K562 (cell line): ENCODE data around the gene TRANK1. TPM values are rescaled to one million over a fixed set of nuclear protein-coding genes. Genes with fewer than 3 reads are reported as not detected.

ENCODE experiments used
- ATAC-seq: fragments of 200-7000 bp; cut with Tn5 transposase; 3 replicates; pipeline ENCODE4 v1.9.1; 2020; ENCODE audit warnings: moderate library complexity
- BruUV-seq: library from RNA; stranded (reverse); fragments of 400-500 nt; replicated peaks from 2 replicates; lab custom pipeline; 2021; lab: Mats Ljungman, UMichigan
- CTCF ChIA-PET: fragments of 300-600 bp; formaldehyde crosslinking; extraction: SDS; loops from one replicate; lab custom pipeline; 2021; ENCODE audit warnings: low intra/inter-chr PET ratio; lab: Yijun Ruan, JAX
- POLR2A ChIA-PET: fragments of 300-600, 350-650 bp; sonication (Branson Sonifier 250); formaldehyde crosslinking; extraction: SDS; loops from one replicate; lab custom pipeline; 2021; ENCODE audit warnings: antibody characterized with exemption, inconsistent platforms; lab: Yijun Ruan, JAX
- DNase-seq, 4 experiments: peaks; one replicate each; pipeline versions ENCODE4 v3.0.0 to v3.0.0-alpha.2; 2011 to 2018; ENCODE audit warnings: low spot score in 3 of 4, mixed read lengths in 3 of 4; ENCODE audit errors: extremely low read depth in 1 of 4
- FAIRE-seq: peaks from 2 replicates; lab custom pipeline; 2011; peaks lifted over from hg19 to GRCh38; lab: Jason Lieb, UNC
- H2AFZ ChIP-seq: 2 replicates; pipeline ENCODE4 v1.6.0; 2011; ENCODE audit warnings: low read depth, low read length, control low read depth, inconsistent platforms
- H3K27ac ChIP-seq: fragments of 200-600 bp; 3 replicates; pipeline ENCODE4 v1.8.0; 2011; ENCODE audit warnings: low read depth, mild to moderate bottlenecking, control low read depth, inconsistent platforms, low read length, moderate library complexity, mixed read lengths; ENCODE audit errors: extremely low read depth
- H3K27me3 ChIP-seq, 2 experiments: fragments of 300-600 bp in 1 of 2; 2 replicates in 1 of 2; 3 replicates in 1 of 2; pipeline versions ENCODE4 v1.6.0 to v1.8.0; 2011; ENCODE audit warnings: inconsistent platforms in 2 of 2, low read length in 2 of 2, mild to moderate bottlenecking in 1 of 2, mixed read lengths in 1 of 2, moderate library complexity in 1 of 2; ENCODE audit not compliant: control insufficient read depth in 2 of 2, insufficient read depth in 2 of 2
- H3K36me3 ChIP-seq: fragments of 300-600 bp; 3 replicates; pipeline ENCODE4 v1.8.0; 2011; ENCODE audit warnings: mild to moderate bottlenecking, low read length, inconsistent platforms; ENCODE audit not compliant: control insufficient read depth, insufficient read depth
- H3K4me1 ChIP-seq, 2 experiments: fragments of 200-600 bp in 1 of 2; replicated peaks in 1 of 2; 2 replicates in 1 of 2; 3 replicates in 1 of 2; pipeline versions ENCODE4 v1.5.1 to v1.8.0; 2011; ENCODE audit warnings: inconsistent platforms in 2 of 2, low read length in 2 of 2, mild to moderate bottlenecking in 1 of 2, mixed read lengths in 1 of 2, moderate library complexity in 1 of 2; ENCODE audit not compliant: control insufficient read depth in 2 of 2, insufficient read depth in 2 of 2
- H3K4me2 ChIP-seq: 2 replicates; pipeline ENCODE4 v1.6.1; 2011; ENCODE audit warnings: low read length, control low read depth, inconsistent platforms, mixed read lengths; ENCODE audit not compliant: insufficient read depth
- H3K4me3 ChIP-seq: fragments of 200-600 bp; sonication (generic), shearing (Covaris generic); 2 replicates; pipeline ENCODE4 v1.5.1; 2016; ENCODE audit warnings: control low read depth, inconsistent platforms
- H3K79me2 ChIP-seq: fragments of 200-600 bp; 3 replicates; pipeline ENCODE4 v1.8.0; 2011; ENCODE audit warnings: low read length, inconsistent platforms; ENCODE audit not compliant: control insufficient read depth, insufficient read depth
- H3K9ac ChIP-seq, 2 experiments: 2 replicates each; pipeline versions ENCODE4 v1.6.0 to v1.6.1; 2011; ENCODE audit warnings: low read depth in 2 of 2, low read length in 2 of 2, control low read depth in 1 of 2, inconsistent platforms in 1 of 2, mild to moderate bottlenecking in 1 of 2, mixed read lengths in 1 of 2; ENCODE audit not compliant: insufficient read depth in 1 of 2
- H3K9me1 ChIP-seq: one replicate; pipeline ENCODE4 v1.6.0; 2011; ENCODE audit warnings: inconsistent platforms, mild to moderate bottlenecking, low read length, moderate library complexity; ENCODE audit not compliant: control insufficient read depth, insufficient read depth
- H3K9me3 ChIP-seq: replicated peaks from 2 replicates; pipeline ENCODE4 v1.5.1; 2011; ENCODE audit warnings: low read depth, low read length, inconsistent platforms; ENCODE audit not compliant: control insufficient read depth, insufficient read depth
- H4K20me1 ChIP-seq: replicated peaks from 2 replicates; pipeline ENCODE4 v1.6.1; 2011; ENCODE audit warnings: low read length, inconsistent platforms, mixed read lengths; ENCODE audit not compliant: control insufficient read depth, insufficient read depth
- CC2D1A ChIP-seq: fragments of 450-650 bp; IDR thresholded peaks from 2 replicates; pipeline ENCODE4 v1.6.1; 2017; ENCODE audit warnings: mild to moderate bottlenecking
- CEBPB ChIP-seq: fragments of 450-650 bp; IDR thresholded peaks from 2 replicates; pipeline ENCODE4 v1.6.1; 2016; ENCODE audit warnings: missing genetic modification characterization, missing compliant biosample characterization
- FOXJ3 ChIP-seq: sonication (generic); formaldehyde crosslinking; IDR thresholded peaks from 2 replicates; pipeline ENCODE4 v1.4.0; 2020; ENCODE audit warnings: mild to moderate bottlenecking, missing genetic modification reagents
- GABPA ChIP-seq: fragments of 200-800 bp; sonication (Bioruptor generic); conservative IDR thresholded peaks from 2 replicates; pipeline ENCODE4 v1.6.1; 2016; ENCODE audit warnings: low read depth, missing genetic modification characterization, missing compliant biosample characterization
- HCFC1 ChIP-seq: IDR thresholded peaks from 2 replicates; pipeline ENCODE4 v1.6.1; 2012; ENCODE audit warnings: low read depth, low read length, improper control_type of control experiment
- MTF1 ChIP-seq: fragments of 250-450 bp; sonication (Bioruptor Pico); IDR thresholded peaks from 2 replicates; pipeline ENCODE4 v1.9.0; 2021; ENCODE audit warnings: moderate library complexity, mild to moderate bottlenecking, inconsistent platforms, borderline replicate concordance
- SAFB2 ChIP-seq: fragments of 200-400 bp; formaldehyde crosslinking; IDR thresholded peaks from 2 replicates; pipeline ENCODE4 v1.6.1; 2018; ENCODE audit warnings: borderline replicate concordance, low read length, low read depth, moderate library complexity; ENCODE audit not compliant: severe bottlenecking
- SOX6 ChIP-seq: fragments of 450-650 bp; IDR thresholded peaks from 2 replicates; pipeline ENCODE4 v1.6.1; 2014; ENCODE audit warnings: mild to moderate bottlenecking
- ZNF175 ChIP-seq: fragments of 200-800 bp; sonication (Bioruptor generic); IDR thresholded peaks from 2 replicates; pipeline ENCODE4 v1.6.1; 2016; ENCODE audit warnings: low read depth, mild to moderate bottlenecking, missing genetic modification characterization, missing compliant biosample characterization
- ZNF445 ChIP-seq: fragments of 250-450 bp; sonication (Bioruptor Pico); IDR thresholded peaks from 2 replicates; pipeline ENCODE4 v1.4.0; 2020; ENCODE audit warnings: low read depth, mild to moderate bottlenecking, moderate library complexity
- ZNF644 ChIP-seq: fragments of 200-800 bp; sonication (Bioruptor generic); IDR thresholded peaks from 2 replicates; pipeline ENCODE4 v1.6.1; 2016; ENCODE audit warnings: low read depth, missing genetic modification characterization, missing compliant biosample characterization
- WGBS: fragments of 100-300 bp; shearing (Covaris generic); methylation state at CpG from one replicate; pipeline ENCODE4 v1.1.6; 2016; ENCODE audit warnings: low coverage, mixed read lengths; ENCODE audit not compliant: insufficient coverage; ENCODE audit errors: missing lambda C conversion rate; 5-methylcytosine and 5-hydroxymethylcytosine counted together
- in situ Hi-C: fragments of 300-500 bp; cut with MboI; formaldehyde crosslinking; loops from 4 replicates; pipeline ENCODE4 v1.15.0; 2018; ENCODE audit warnings: inconsistent platforms, mixed read lengths
- intact Hi-C: fragments of 100-400 bp; cut with micrococcal nuclease; formaldehyde crosslinking; loops from 2 replicates; pipeline ENCODE4 v1.14.2; 2022
- polyA plus RNA-seq, 8 experiments: library from polyadenylated mRNA; depleted of rRNA in 4 of 8; stranded (reverse) in 5 of 8; unstranded in 3 of 8; fragments of >200 nt; fragmentation: Nextera tagmentation in 2 of 8; fragmentation: Illumina TruSeq in 1 of 8; extraction: Ambion mirVana in 2 of 8; extraction: Trizol in 1 of 8; gene quantifications; 2 replicates each; pipeline versions ENCODE4 v1.2.1 to v1.2.3, GENCODE V29; 2011 to 2014; ENCODE audit warnings: inconsistent platforms in 1 of 8, missing spikeins in 1 of 8
- total RNA-seq, 7 experiments: library from RNA; depleted of rRNA in 6 of 7; stranded (reverse); fragments of >200 nt in 6 of 7; fragmentation: Illumina TruSeq in 2 of 7; extraction: Trizol in 2 of 7; gene quantifications; 2 replicates each; pipeline versions ENCODE4 v1.2.1 to v1.2.3, GENCODE V29; 2011 to 2021; ENCODE audit warnings: low replicate concordance in 1 of 7
- TF ChIP-seq, protein P1 (sequence below): sonication (generic); formaldehyde crosslinking; IDR thresholded peaks from 2 replicates; pipeline ENCODE4 v1.8.0; 2022; ENCODE audit warnings: missing genetic modification reagents, mild to moderate bottlenecking, moderate library complexity, borderline replicate concordance

TRANK1 gene
- total and polyA plus RNA-seq, 9 of the 15 experiments (the other 6 are each of a cell fraction or from before 2014, with no cell fraction given), result 0.41 to 5.3 (median 2.1) TPM

GRCh38 chr3:36965440-36965839, 20.6 kb upstream of the TRANK1 start:
- no peaks in the 10 kb centered on the region for H3K79me2 ChIP-seq
- H3K9me1 ChIP-seq, result no peaks in the 10 kb centered on the region
- ChIA-PET POLR2A (no interaction called here), CTCF (no interaction called here)
- ATAC-seq (no peak), FAIRE-seq (no peak), DNase-seq (no peak)
- H3K4me3 ChIP-seq, result no peak overlapping the region
- intact Hi-C loops (no loop called here), in situ Hi-C loops (no loop called here)
- no peak overlapping the region for H3K27ac ChIP-seq
- 69% methylated on average over 3 of the region's 3 CpGs for WGBS
- H3K36me3 ChIP-seq, result no peaks in the 10 kb centered on the region
- H4K20me1 ChIP-seq, result no peaks in the 10 kb centered on the region
- H3K27me3 ChIP-seq, result no peaks in the 10 kb centered on the region
- H3K4me1 ChIP-seq, result peaks cover 15% of the 10 kb centered on the region in 2 experiments
- H3K9ac ChIP-seq, result no peak overlapping the region
- peak overlapping the region; percentile 5; the same call in 1 of the 2 replicates for H2AFZ ChIP-seq
- BruUV-seq, result no TSS peak
- H3K9me3 ChIP-seq, result no peaks in the 10 kb centered on the region
- TF ChIP-seq ZNF445 (CRISPR knock-in tag) (no peak), CEBPB (tag) (no peak), ZNF644 (tag) (no peak), ZNF175 (no peak), SAFB2 (no peak), HCFC1 (no peak), MTF1 (no peak), FOXJ3 (no peak), GABPA (tag) (no peak), CC2D1A (no peak), SOX6 (no peak)
- TF ChIP-seq, protein P1, sequence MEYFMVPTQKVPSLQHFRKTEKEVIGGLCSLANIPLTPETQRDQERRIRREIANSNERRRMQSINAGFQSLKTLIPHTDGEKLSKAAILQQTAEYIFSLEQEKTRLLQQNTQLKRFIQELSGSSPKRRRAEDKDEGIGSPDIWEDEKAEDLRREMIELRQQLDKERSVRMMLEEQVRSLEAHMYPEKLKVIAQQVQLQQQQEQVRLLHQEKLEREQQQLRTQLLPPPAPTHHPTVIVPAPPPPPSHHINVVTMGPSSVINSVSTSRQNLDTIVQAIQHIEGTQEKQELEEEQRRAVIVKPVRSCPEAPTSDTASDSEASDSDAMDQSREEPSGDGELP (CRISPR knock-in tag), result no peak
- no peak overlapping the region for H3K4me2 ChIP-seq
